GM10847 (cell line): ENCODE results near the gene RAPGEF4.

Experiments used
- POLR2A ChIP-seq: IDR thresholded peaks from 2 replicates; pipeline ENCODE4 v1.6.1; 2011; ENCODE audit not compliant: insufficient read length; ENCODE audit errors: extremely low read depth

The RAPGEF4 gene

GRCh38 chr2:172944794-172945509 is 209.3 kb downstream of the RAPGEF4 start:
- TF ChIP-seq POLR2A = no peak

- TF ChIP-seq POLR2A = no peak
These were observed 209.8 kb downstream of the RAPGEF4 start for GRCh38 chr2:172945510-172945850.

GRCh38 chr2:172947461-172948153 is 212.0 kb downstream of the RAPGEF4 start:
- no peak for TF ChIP-seq POLR2A

GRCh38 chr2:172949522-172949921 is 213.9 kb downstream of the RAPGEF4 start:
- TF ChIP-seq POLR2A = no peak

- no peak for TF ChIP-seq POLR2A
These were observed 214.9 kb downstream of the RAPGEF4 start for GRCh38 chr2:172950565-172950964.

GRCh38 chr2:172951554-172951953 is 215.9 kb downstream of the RAPGEF4 start:
- no peak for TF ChIP-seq POLR2A

GRCh38 chr2:172953411-172953810 is 217.8 kb downstream of the RAPGEF4 start:
- TF ChIP-seq POLR2A = no peak

DNA sequence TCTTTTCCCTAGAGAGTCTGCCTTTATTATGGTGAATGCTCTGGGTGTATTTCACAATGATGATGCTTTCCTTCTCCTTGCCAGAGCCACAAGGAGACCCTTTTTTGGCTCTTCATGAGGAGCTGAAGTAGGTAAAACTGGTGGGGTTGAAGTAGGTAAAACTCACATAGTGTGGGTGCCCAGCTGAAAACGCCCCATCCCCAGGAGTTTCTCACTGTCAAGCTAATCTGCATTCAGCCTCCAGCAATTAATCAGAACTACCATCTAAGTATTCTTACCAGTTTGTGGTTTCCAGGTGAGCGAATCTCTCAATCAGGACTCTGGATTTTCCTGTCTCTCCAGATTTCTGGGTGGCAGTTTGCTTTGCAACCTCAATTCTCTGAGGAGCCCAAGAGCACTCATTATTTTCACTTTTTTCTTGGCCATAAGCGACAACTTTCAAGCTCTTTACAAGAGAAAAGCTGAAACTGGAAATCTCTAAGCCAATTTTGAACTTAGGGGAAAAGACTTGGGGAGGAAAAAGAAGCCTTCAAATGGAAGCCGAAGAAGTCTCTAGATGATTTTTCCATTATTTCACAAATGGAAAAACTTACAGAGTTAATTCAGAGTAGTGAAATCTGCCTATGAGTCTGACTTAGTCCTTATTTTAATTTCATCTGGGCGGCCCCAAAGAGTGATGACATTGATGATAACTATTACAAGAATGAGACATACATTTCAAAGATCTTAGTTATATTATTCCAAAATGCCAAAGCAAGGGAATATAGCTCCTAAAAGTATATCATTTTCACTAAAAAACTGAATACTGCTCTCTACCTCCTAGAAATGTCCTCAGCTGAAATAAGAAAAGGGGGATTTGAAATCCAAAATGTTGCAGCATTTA is 218.6 kb downstream of the RAPGEF4 start:
- no peak for TF ChIP-seq POLR2A

GRCh38 chr2:172955587-172955986 is 219.9 kb downstream of the RAPGEF4 start:
- no peak for TF ChIP-seq POLR2A

- no peak for TF ChIP-seq POLR2A
These were observed 222.1 kb downstream of the RAPGEF4 start for GRCh38 chr2:172957734-172958133.

- TF ChIP-seq POLR2A = no peak
These were observed 226.4 kb downstream of the RAPGEF4 start for GRCh38 chr2:172962082-172962481.

GRCh38 chr2:172962824-172963223 is 227.2 kb downstream of the RAPGEF4 start:
- no peak for TF ChIP-seq POLR2A

GRCh38 chr2:172964511-172965139 is 229.0 kb downstream of the RAPGEF4 start:
- TF ChIP-seq POLR2A = no peak

DNA sequence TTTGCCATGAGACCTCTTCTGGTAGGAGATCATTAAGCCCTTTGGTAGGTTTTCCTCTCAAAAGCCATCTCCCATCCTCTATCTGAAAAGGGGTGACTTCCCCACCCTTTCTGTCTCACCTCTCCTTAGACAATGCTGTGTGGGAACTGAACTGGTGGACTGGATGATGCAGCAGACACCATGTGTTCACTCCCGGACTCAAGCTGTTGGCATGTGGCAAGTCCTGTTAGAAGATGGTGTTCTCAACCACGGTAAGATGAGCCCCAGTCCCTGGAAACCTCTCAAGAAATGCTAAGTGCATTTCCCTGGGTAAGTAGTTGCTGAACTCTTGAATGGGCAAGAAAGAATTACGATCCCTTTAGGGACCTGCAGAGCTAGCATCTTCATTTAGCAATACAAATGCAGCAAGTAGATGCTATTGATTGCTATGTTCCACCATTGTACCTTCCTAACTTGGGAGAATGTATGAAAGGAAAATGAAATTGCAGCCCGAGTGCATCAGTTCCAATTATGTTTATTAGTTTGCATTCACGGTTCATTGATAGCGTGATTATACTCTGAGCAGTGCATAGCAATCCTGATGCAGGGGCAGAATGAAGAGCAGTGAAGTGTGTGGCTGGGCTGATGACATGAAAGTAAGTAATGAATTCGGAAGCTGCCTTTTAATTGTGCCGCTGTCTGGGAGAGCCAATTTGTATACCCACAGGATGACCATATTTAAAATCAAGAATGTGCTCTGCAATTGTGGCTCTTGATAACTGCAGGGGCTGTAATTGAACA is 230.0 kb downstream of the RAPGEF4 start:
- TF ChIP-seq POLR2A = no peak
